Measurements from ENCODE around the gene EPG5.

DNA sequence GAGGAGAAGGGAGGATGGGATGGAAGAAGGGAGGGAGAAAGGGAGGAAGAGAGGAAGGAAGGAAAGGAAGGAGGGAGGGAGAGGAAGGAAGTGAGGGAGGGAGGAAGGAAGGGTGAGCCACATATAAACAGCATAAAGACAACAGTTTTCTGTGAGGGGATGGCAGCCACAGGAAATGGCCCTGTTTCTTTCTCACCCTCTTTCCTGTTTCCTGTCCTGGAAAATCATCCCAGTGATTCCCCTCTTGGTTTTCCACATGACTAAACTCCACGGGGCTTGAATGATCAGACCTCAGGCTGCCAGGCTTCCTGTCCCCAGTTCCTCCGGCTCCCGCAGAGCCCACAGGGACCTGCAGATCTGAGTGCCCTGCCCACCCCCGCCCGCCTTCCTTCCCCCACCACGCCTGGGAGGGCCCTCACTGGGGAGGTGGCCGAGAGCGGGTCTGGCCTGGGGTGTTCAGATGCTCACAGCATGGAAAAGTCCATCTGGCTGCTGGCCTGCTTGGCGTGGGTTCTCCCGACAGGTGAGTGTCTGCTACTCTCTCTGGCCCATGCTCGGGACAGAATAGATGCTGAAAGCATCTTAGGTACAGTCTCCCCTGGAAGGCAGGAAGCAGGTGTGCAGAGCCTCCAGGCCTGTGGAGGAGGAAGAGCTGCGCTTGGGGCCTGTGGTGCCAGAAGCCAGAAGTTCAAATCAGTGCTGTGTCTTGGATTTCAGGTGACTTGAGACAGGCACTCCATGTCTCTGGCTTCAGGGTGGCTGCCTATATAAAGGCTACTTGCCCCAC lies 141.7 kb downstream of the EPG5 start, which contains the start of gene SIGLEC15:
- TF ChIP-seq, protein P1, sequence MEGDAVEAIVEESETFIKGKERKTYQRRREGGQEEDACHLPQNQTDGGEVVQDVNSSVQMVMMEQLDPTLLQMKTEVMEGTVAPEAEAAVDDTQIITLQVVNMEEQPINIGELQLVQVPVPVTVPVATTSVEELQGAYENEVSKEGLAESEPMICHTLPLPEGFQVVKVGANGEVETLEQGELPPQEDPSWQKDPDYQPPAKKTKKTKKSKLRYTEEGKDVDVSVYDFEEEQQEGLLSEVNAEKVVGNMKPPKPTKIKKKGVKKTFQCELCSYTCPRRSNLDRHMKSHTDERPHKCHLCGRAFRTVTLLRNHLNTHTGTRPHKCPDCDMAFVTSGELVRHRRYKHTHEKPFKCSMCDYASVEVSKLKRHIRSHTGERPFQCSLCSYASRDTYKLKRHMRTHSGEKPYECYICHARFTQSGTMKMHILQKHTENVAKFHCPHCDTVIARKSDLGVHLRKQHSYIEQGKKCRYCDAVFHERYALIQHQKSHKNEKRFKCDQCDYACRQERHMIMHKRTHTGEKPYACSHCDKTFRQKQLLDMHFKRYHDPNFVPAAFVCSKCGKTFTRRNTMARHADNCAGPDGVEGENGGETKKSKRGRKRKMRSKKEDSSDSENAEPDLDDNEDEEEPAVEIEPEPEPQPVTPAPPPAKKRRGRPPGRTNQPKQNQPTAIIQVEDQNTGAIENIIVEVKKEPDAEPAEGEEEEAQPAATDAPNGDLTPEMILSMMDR (conservative IDR thresholded peaks at IDR 0.05; ENCODE audit: low read depth, low read length): no peak
- TF ChIP-seq RAD21 (IDR thresholded peaks at IDR 0.05; ENCODE audit: low read length) (no peak), BHLHE40 (IDR thresholded peaks at IDR 0.05; ENCODE audit: low read depth, low read length) (no peak), POLR2A (IDR thresholded peaks at IDR 0.05; ENCODE audit: low read depth, low read length) (no peak), MAFK (IDR thresholded peaks at IDR 0.05; ENCODE audit: low read depth, low read length) (no peak), CEBPB (IDR thresholded peaks at IDR 0.05; ENCODE audit: low read depth, low read length) (no peak), NFE2L2 (IDR thresholded peaks at IDR 0.05; ENCODE audit: low read depth, low read length) (no peak), RFX5 (IDR thresholded peaks at IDR 0.05; ENCODE audit: low read depth, low read length) (no peak), SMC3 (IDR thresholded peaks at IDR 0.05; ENCODE audit: low read depth, low read length) (no peak), CHD1 (IDR thresholded peaks at IDR 0.05; ENCODE audit: low read depth, low read length) (no peak), FOS (IDR thresholded peaks at IDR 0.05; ENCODE audit: low read depth, low read length) (no peak)
- TF ChIP-seq, protein P2, sequence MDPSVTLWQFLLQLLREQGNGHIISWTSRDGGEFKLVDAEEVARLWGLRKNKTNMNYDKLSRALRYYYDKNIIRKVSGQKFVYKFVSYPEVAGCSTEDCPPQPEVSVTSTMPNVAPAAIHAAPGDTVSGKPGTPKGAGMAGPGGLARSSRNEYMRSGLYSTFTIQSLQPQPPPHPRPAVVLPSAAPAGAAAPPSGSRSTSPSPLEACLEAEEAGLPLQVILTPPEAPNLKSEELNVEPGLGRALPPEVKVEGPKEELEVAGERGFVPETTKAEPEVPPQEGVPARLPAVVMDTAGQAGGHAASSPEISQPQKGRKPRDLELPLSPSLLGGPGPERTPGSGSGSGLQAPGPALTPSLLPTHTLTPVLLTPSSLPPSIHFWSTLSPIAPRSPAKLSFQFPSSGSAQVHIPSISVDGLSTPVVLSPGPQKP (IDR thresholded peaks at IDR 0.05; ENCODE audit: borderline replicate concordance, low read depth, low read length): no peak
- TF ChIP-seq, protein P3, sequence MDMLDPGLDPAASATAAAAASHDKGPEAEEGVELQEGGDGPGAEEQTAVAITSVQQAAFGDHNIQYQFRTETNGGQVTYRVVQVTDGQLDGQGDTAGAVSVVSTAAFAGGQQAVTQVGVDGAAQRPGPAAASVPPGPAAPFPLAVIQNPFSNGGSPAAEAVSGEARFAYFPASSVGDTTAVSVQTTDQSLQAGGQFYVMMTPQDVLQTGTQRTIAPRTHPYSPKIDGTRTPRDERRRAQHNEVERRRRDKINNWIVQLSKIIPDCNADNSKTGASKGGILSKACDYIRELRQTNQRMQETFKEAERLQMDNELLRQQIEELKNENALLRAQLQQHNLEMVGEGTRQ (IDR thresholded peaks at IDR 0.05; ENCODE audit: low read depth, low read length): no peak

All from IMR-90 (cell line).